Astrocyte (in vitro differentiated cells and primary cell): ENCODE measurements around the gene ANXA10. TPM values are rescaled to one million over a fixed set of nuclear protein-coding genes. Genes with fewer than 3 reads are reported as not detected.

Experiments used
- DNase-seq: peaks from one replicate; pipeline ENCODE4 v3.0.0-alpha.2; 2010; ENCODE audit warnings: low read depth
- FAIRE-seq: peaks from 2 replicates; lab custom pipeline; 2011; peaks lifted over from hg19 to GRCh38; lab: Jason Lieb, UNC
- H2AFZ ChIP-seq: 2 replicates; pipeline ENCODE4 v1.6.0; 2012; ENCODE audit warnings: low read depth, low read length, inconsistent platforms
- H3K27ac ChIP-seq: 2 replicates; pipeline ENCODE4 v1.5.1; 2011; ENCODE audit warnings: low read depth, low read length, inconsistent platforms
- H3K27me3 ChIP-seq: 2 replicates; pipeline ENCODE4 v1.6.0; 2011; ENCODE audit warnings: low read length, inconsistent platforms; ENCODE audit not compliant: insufficient read depth
- H3K36me3 ChIP-seq: 2 replicates; pipeline ENCODE4 v1.5.1; 2011; ENCODE audit warnings: low read length, inconsistent platforms; ENCODE audit not compliant: insufficient read depth
- H3K4me1 ChIP-seq: 2 replicates; pipeline ENCODE4 v1.5.1; 2011; ENCODE audit warnings: low read length, inconsistent platforms; ENCODE audit not compliant: insufficient read depth
- H3K4me2 ChIP-seq: 2 replicates; pipeline ENCODE4 v1.6.0; 2012; ENCODE audit warnings: low read length, inconsistent platforms
- H3K4me3 ChIP-seq: 2 replicates; pipeline ENCODE4 v1.5.1; 2011; ENCODE audit warnings: low read depth, mild to moderate bottlenecking, low read length, inconsistent platforms; ENCODE audit not compliant: insufficient read depth
- H3K79me2 ChIP-seq: 2 replicates; pipeline ENCODE4 v1.6.0; 2012; ENCODE audit warnings: mild to moderate bottlenecking, low read length, inconsistent platforms; ENCODE audit not compliant: insufficient read depth
- H3K9ac ChIP-seq: 2 replicates; pipeline ENCODE4 v1.6.0; 2012; ENCODE audit warnings: mild to moderate bottlenecking, low read length, inconsistent platforms
- H3K9me3 ChIP-seq: 2 replicates; pipeline ENCODE4 v1.5.1; 2012; ENCODE audit warnings: low read depth, mild to moderate bottlenecking, low read length, inconsistent platforms; ENCODE audit not compliant: insufficient read depth
- H4K20me1 ChIP-seq: 2 replicates; pipeline ENCODE4 v1.6.0; 2012; ENCODE audit warnings: low read length, inconsistent platforms; ENCODE audit not compliant: insufficient read depth
- H3K27ac Mint-ChIP-seq: one replicate; pipeline ENCODE4 v1.8.0; 2021; ENCODE audit warnings: mild to moderate bottlenecking, mixed read lengths; ENCODE audit not compliant: unreplicated experiment
- H3K27me3 Mint-ChIP-seq: one replicate; pipeline ENCODE4 v1.8.0; 2021; ENCODE audit warnings: low read depth, mixed read lengths; ENCODE audit not compliant: unreplicated experiment
- H3K36me3 Mint-ChIP-seq: one replicate; pipeline ENCODE4 v1.8.0; 2021; ENCODE audit warnings: low read depth, mixed read lengths; ENCODE audit not compliant: unreplicated experiment
- H3K4me1 Mint-ChIP-seq: one replicate; pipeline ENCODE4 v1.8.0; 2021; ENCODE audit warnings: low read depth, mixed read lengths; ENCODE audit not compliant: unreplicated experiment
- H3K4me3 Mint-ChIP-seq: one replicate; pipeline ENCODE4 v1.8.0; 2021; ENCODE audit warnings: mild to moderate bottlenecking, moderate library complexity, mixed read lengths; ENCODE audit not compliant: unreplicated experiment
- H3K9me3 Mint-ChIP-seq: one replicate; pipeline ENCODE4 v1.8.0; 2021; ENCODE audit warnings: mild to moderate bottlenecking, mixed read lengths; ENCODE audit not compliant: unreplicated experiment
- CTCF ChIP-seq: IDR thresholded peaks from 2 replicates; pipeline ENCODE4 v1.5.1; 2011; ENCODE audit warnings: low read depth, mild to moderate bottlenecking, inconsistent platforms, low read length, moderate library complexity; ENCODE audit not compliant: insufficient read depth
- EZH2 ChIP-seq: IDR thresholded peaks from 2 replicates; pipeline ENCODE4 v1.6.1; 2012; ENCODE audit warnings: mild to moderate bottlenecking, low read length, inconsistent platforms; ENCODE audit not compliant: insufficient read depth
- total RNA-seq: library from RNA; stranded (reverse); gene quantifications from 2 replicates; pipeline ENCODE4 v1.2.1, GENCODE V29; 2021

The ANXA10 gene
- total RNA-seq, 1 donor from 2014 or later, result not detected

GRCh38 chr4:168154546-168155277, 62.4 kb downstream of the ANXA10 start:
- Histone ChIP-seq H3K4me1 (peaks cover 8% of the 10 kb centered on the region), H3K9ac (no peak overlapping the region), H3K79me2 (no peaks in the 10 kb centered on the region), H3K4me3 (no peak overlapping the region), H2AFZ (no peak overlapping the region), H3K36me3 (no peaks in the 10 kb centered on the region), H3K4me2 (no peak overlapping the region), H4K20me1 (no peaks in the 10 kb centered on the region), H3K27ac (no peak overlapping the region), H3K9me3 (peaks cover 4% of the 10 kb centered on the region), H3K27me3 (no peaks in the 10 kb centered on the region)
- no peak for DNase-seq
- no peak for FAIRE-seq
- Mint-ChIP-seq H3K9me3 (no peaks in the 10 kb centered on the region), H3K36me3 (no peaks in the 10 kb centered on the region), H3K4me3 (no peak overlapping the region), H3K27me3 (no peaks in the 10 kb centered on the region), H3K27ac (no peak overlapping the region), H3K4me1 (peaks cover 10% of the 10 kb centered on the region)
- TF ChIP-seq EZH2 (no peak), CTCF (no peak)

GRCh38 chr4:168162604-168163003, 70.3 kb downstream of the ANXA10 start:
- no peak overlapping the region for H3K4me3 Mint-ChIP-seq
- H3K9me3 Mint-ChIP-seq, result peaks cover 6% of the 10 kb centered on the region
- peak; percentile 64 for DNase-seq
- no peaks in the 10 kb centered on the region for H3K79me2 ChIP-seq
- no peak overlapping the region for H3K4me2 ChIP-seq
- H4K20me1 ChIP-seq, result no peaks in the 10 kb centered on the region
- H3K27ac Mint-ChIP-seq, result no peak overlapping the region
- H3K4me1 Mint-ChIP-seq, result peaks cover 9% of the 10 kb centered on the region
- no peaks in the 10 kb centered on the region for H3K36me3 ChIP-seq
- no peaks in the 10 kb centered on the region for H3K4me1 ChIP-seq
- H3K9ac ChIP-seq, result no peak overlapping the region
- no peak for TF ChIP-seq EZH2
- no peak for TF ChIP-seq CTCF
- no peak overlapping the region for H3K27ac ChIP-seq
- H2AFZ ChIP-seq, result no peak overlapping the region
- peaks cover 4% of the 10 kb centered on the region for H3K9me3 ChIP-seq
- no peaks in the 10 kb centered on the region for H3K27me3 Mint-ChIP-seq
- H3K36me3 Mint-ChIP-seq, result no peaks in the 10 kb centered on the region
- no peaks in the 10 kb centered on the region for H3K27me3 ChIP-seq
- H3K4me3 ChIP-seq, result no peak overlapping the region
- FAIRE-seq, result no peak

- no peak overlapping the region for H2AFZ ChIP-seq
- Mint-ChIP-seq H3K4me3 (no peak overlapping the region), H3K4me1 (peaks cover 14% of the 10 kb centered on the region), H3K27me3 (no peaks in the 10 kb centered on the region), H3K36me3 (no peaks in the 10 kb centered on the region), H3K27ac (no peak overlapping the region), H3K9me3 (peaks cover 6% of the 10 kb centered on the region)
- FAIRE-seq (no peak), DNase-seq (no peak)
- no peak overlapping the region for H3K9ac ChIP-seq
- H3K4me1 ChIP-seq, result no peaks in the 10 kb centered on the region
- no peak overlapping the region for H3K4me2 ChIP-seq
- H3K79me2 ChIP-seq, result no peaks in the 10 kb centered on the region
- H3K27ac ChIP-seq, result no peak overlapping the region
- no peaks in the 10 kb centered on the region for H4K20me1 ChIP-seq
- H3K36me3 ChIP-seq, result no peaks in the 10 kb centered on the region
- H3K9me3 ChIP-seq, result peaks cover 4% of the 10 kb centered on the region
- no peak for TF ChIP-seq CTCF
- no peak overlapping the region for H3K4me3 ChIP-seq
- H3K27me3 ChIP-seq, result no peaks in the 10 kb centered on the region
Observed at GRCh38 chr4:168163106-168163505, 70.8 kb downstream of the ANXA10 start.
